DMS79 (cell line): ENCODE measurements around the gene USP11.
A peak's percentile ranks its signal among the peaks of the same experiment; 100 is the strongest.
"Not testable (repeated sequence)": the region's sequence is repeated elsewhere in the genome, so short reads cannot be mapped to it uniquely, and the experiment has no call there.

ENCODE experiments used
- DNase-seq: peaks from one replicate; lab custom pipeline; 2025; lab: John Stamatoyannopoulos, UW

Gene USP11

DNA sequence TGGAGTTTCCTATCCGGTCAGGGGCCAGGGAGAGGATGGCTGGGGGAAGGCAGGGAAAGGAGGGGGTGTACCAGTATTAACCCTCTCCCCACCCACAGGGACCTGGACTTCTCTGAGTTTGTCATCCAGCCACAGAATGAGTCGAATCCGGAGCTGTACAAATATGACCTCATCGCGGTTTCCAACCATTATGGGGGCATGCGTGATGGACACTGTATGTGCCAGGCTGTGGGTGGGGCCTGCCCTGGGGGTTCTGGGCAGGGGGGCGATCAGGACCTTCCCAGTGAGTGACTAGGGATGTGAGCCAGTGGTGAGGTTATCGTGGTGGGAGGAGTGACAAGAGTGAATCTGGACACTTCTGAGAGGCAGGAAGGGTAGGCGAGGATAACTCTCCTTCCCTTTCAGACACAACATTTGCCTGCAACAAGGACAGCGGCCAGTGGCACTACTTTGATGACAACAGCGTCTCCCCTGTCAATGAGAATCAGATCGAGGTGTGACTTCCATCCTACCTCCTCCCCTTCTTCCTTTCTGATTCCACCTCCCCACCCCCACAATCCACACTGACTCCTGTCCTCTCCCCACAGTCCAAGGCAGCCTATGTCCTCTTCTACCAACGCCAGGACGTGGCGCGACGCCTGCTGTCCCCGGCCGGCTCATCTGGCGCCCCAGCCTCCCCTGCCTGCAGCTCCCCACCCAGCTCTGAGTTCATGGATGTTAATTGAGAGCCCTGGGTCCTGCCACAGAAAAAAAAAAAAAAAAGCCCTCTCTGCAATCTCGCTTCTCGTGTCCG lies 14.6 kb downstream of the USP11 start:
- DNase-seq, result no peak

DNA sequence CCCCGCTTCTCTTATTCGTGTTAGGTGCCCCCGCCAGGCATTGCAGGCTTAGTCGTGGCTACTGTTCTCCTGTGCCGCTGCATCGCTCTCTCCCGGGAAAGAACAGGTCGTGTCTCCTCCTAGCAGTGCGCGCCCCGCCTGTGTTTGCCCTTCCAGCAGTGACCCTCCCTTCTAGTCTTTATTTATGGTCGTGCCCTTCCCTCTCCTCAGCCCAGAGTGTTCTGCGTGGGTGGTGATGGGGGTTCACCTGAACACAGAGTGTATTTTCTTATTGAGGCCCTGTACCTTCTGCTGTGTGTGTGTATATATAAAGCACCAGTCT lies 15.2 kb downstream of the USP11 start:
- DNase-seq, result no peak

DNA sequence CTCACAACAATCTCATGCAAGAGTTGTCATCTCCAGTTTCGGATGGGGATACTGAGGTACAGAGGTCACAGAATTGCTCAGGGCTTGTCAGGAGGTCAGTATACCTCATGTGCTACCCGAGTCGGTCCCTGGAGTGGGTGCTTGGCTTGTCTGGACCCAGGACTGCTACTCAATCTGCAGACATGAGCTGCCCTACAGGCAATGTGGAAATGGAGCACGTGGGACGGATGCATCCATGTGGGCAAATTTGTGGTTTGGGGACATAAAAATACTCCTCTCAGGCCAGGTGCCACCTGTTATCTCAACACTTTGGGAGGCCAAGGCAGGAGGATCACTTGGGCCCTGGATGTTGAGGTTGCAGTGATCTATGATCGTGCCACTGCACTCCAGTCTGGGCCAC lies 15.8 kb downstream of the USP11 start:
- DNase-seq, result no peak

DNA sequence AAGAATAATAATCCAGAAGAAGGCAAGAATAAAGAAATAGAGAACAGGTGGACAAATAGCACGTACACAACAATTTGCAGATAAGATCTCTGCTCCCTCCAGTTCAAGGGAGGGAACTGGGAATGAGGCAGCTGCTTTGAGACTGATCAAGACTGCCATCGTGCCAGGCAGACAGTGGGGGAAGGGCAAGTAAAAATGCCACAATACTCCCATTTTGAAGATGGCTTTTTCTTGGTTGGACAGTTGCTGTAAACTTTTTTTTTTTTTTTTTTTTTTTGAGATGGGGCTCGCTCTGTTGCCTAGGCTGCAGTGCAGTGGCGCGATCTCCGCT lies 17.2 kb downstream of the USP11 start:
- DNase-seq, result no peak

DNA sequence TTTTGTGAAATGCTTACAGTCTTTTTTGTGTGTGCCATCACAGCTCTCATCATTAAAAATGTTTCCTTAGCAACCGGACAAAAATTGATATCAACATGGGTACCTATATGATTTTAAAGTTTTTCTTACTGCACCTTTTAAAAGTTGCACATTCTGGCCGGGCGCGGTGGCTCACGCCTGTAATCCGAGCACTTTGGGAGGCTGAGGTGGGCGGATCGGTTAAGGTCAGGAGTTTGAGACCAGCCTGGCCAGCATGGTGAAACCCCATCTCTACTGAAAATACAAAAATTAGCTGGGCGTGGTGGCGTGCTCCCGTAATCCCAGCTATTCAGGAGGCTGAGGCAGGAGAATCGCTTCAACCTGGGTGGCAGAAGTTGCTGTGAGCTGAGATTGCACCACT lies 24.8 kb downstream of the USP11 start:
- DNase-seq, result not testable (repeated sequence)

DNA sequence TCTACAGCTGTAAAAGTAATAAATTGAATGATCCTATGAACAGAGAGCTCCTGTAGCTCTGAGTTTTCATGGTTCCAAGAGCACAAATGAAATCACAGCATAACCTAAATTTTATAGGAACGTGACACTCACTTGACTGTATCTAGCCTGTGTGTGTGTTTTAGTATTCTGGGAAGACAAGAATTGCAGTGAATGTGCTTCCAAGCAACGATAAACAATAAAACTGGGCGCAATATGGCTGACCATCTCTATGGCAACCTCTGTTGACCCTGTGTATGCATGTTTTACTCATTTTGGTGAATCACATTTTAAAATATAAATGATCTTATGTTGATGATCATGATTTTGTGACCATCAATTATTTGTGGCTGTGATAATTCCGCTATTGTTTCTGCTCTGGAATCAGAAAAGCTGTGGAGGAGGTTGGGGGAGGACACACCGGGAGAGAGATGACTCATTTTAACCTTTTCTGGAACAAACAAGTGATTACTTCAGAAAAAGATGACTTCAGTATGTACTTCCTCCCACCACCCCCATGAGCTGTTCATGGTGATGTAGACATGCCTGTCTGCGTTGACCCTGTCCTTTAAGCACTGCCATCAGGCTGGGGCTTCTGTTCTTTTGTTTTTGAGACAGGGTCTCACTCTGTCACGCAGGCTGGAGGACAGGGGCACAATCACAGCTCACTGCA lies 31.8 kb downstream of the USP11 start:
- no peak for DNase-seq

DNA sequence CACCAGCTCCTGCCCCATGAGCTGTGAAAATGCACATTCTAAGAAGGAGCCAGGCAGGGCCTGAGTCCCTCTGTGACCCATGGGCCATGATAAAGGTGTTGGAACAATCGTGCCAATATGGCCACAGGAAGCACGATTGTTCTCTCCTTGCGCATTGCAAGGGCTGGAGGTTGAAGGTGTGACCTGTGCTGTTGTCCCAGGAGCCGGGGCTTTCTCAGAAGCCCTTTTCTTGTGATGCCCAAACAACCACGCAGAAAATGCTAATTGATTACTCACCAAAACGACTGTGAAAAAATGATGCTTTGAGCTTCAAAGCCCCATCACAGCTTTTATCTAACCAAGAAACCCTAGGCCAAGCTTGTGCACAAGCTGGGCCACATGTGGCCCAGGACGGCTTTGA lies 33.8 kb downstream of the USP11 start:
- no peak for DNase-seq

DNA sequence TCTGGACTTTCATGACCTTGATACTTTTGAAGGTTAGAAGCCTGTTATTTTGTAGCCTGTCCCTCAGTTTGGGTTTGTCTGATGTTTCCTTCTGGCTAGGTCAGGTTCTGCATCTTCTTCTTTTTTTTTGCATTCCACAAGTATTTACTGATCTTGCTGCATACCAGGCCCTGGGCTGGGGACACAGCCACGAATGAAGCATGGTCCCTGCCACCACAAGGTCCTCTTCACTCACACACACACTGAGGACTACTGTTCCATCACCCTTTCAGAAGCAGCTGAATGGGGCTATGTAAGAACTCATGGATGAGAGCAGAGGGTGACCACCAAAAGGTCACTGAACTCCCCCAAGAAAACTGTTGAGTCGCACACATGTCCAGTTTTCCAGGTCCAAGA lies 39.2 kb downstream of the USP11 start:
- no peak for DNase-seq

DNA sequence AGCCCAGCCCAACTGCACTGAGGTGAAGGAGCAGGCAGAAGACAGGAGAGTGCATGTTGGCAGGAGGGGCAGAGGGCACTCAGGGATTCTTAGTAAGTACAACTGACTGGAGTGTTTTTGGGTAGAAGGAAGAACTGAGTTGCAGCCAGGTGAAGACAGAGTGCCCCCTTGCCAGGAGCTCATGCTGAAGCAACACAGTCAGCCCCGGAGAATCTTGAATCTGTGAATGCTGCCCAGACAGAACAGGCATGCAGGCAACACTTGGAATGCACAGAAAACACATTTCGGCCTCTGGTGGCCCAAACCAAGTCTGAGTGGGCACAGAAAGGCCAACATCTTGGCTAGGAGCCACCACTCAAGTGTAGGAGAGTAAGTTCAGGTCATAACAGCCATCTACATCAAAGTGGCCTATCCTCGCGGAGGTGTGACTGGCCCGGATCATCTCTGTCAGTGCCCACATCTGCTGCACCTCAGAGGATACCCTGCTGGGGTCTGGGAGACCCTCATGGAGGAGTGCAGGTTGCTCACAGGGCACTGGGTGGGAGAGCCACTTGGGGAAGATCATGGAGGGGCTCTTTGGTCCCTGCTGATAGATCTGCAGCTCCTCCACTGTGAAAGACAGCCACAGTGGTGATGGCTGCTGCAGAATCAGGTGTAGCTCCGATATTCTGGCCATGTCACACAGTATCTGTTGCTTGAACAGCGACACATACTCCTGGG lies 40.4 kb downstream of the USP11 start:
- DNase-seq, result no peak

DNA sequence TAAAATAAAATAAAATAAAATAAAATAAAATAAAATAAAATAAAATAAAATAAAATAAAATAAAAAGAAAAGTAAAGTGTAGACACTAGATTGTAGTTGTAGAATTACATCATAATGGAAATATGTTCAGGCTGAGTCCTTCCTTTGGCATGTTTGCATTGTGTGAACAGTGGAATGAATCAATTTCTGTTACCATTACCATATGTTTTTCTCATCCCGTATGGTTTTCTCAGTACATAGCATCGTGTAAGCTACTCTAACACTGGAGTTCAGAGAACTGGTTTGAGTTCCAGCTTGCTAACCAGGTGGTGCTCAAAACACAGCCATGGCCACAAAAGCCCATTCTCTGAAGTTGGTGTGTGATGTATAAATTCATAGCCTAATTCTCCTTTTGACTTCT lies 45.9 kb downstream of the USP11 start:
- no peak for DNase-seq

DNA sequence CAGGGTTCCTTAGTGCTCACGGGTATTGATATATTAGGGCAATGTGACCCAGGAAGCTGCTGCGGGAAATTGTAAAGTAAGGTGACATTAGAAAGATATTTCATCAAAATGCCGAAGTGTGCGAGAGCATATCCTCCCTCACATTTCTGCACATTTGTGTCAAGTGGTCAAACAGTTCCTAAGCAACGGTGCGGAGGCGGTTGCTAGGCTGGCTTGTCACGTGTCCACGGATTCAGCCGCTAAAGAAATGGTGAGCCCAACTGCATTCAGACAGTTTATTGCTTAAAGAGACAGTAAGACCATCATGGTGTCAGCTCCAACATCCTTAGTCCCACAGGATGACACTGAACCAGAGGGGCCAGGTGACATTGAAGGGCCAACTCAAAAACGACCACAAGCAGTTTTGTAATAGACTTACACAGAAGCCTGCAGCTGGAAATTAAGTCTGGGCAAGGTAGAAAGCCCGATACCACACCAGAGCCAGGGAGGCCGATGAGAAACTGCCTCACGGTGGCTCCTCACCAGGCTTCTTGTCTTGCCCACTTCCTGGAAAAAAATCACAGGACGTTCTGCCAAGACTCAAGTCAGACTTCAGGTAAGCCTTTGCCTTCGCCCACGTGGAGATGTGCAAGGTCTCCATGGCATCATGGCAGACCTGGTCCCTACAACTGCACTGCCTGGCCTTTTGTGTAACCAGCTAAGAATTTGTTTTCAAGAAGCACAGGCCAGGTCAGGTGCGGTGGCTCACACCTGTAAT lies 50.4 kb downstream of the USP11 start:
- peak; percentile 5 for DNase-seq

DNA sequence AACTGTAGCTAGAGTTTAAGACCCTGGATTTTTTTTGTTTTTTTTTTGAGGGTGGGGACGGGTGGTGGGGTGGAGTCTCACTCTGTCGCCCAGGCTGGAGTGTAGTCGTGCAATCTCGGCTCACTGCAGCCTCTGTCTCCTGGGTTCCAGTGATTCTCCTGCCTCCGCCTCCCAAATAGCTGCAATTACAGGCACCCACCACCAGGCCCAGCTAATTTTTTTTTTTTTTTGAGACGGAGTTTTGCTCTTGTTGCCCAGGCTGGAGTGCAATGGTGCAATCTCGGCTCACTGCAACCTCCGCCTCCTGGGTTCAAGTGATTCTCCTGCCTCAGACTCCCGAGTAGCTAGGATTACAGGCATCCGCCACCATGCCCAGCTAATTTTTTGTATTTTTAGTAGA lies 51.8 kb downstream of the USP11 start:
- not testable (repeated sequence) for DNase-seq

DNA sequence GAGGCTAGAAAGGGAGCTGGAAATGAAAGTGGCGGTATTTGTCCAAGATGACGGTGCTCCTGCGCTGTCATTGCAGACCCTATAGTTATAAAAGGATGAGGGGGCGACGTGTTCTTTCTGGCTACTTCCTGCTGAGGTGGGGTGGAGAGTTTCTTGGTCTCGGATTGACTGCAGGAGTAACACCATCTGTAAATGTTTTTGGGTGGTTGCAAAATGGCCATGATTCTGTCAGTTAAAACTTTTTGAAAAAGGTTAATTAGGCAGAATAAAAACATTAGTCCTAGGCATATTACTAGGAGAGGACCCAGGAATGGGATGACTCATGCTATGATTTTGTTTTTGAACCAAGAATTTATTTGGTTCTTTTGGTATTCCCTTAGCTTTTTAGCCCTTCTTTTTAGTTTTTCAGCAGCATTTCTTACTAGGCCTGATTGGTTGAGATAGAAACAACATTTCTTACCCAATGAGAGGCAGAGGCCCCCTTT lies 53.1 kb downstream of the USP11 start:
- DNase-seq, result no peak

DNA sequence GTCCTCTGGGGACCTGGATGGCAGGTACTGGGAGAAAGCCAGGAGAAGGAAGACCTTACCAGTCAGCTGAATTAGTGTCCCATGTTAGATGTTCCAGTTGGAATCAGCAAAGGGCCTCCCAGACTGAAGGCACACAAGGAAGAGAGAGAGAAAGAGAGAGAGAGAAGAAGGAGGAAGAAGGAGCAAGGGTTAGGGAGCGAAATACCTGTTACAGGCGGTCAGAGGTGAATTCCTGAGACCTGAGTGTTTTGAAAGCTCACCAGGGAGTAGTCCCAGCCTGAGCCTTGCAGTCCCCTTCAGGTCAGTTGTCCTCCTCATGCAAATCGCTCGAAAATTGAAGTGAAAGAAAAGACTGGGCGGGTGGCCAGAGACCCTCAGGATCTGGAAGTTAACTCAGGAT lies 60.3 kb downstream of the USP11 start:
- no peak for DNase-seq

DNA sequence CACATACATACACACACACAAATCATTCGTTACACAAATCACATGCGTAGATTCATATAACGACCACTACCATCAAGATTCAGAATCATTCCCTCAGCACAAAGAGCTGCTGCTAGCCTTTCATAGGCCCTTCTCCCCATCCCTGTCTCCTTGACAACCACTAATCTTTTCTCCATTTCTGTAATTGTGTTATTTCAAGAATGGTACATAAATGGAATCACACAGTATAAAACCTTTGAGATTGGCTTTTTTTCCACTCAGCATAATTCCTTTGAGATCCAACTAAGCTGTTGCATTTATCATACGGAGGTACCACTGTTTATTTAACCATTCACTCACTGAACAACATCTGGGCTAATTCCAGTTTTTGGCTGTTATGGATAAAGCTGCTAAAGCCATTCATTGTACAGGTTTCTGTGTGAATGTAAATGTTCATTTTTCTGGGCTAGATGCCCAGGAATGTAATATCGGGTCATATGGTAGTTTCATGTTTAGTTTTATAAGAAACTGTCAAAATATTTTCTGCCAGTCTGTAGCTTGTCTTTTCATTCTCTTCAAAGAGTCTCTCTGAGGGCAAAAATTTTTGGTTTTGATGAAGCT lies 64.1 kb downstream of the USP11 start:
- DNase-seq, result no peak

DNA sequence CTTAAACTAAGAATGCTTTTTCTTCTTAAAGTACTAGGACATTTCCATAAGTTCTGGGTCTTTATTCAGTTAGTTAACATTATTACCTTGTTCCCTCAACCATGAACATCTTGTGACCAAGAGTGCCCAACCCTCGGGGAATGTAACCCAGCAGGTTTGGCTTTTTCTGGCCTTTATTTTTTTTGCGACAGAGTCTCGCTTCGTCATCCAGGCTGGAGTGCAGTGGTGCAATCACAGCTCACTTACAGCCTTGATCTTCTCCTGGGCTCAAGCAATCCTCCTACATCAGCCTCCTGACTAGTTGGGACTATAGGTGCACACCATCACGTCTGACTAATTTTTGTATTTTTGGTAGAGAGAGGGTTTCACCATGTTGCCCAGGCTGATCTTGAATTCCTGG lies 65.1 kb downstream of the USP11 start:
- DNase-seq, result no peak
